EH (cell line): ENCODE results near the gene PFN1.

ENCODE experiments used
- DNase-seq: peaks from one replicate; pipeline ENCODE4 v3.0.0-alpha.2; 2015; ENCODE audit warnings: low read depth

Gene PFN1

DNA sequence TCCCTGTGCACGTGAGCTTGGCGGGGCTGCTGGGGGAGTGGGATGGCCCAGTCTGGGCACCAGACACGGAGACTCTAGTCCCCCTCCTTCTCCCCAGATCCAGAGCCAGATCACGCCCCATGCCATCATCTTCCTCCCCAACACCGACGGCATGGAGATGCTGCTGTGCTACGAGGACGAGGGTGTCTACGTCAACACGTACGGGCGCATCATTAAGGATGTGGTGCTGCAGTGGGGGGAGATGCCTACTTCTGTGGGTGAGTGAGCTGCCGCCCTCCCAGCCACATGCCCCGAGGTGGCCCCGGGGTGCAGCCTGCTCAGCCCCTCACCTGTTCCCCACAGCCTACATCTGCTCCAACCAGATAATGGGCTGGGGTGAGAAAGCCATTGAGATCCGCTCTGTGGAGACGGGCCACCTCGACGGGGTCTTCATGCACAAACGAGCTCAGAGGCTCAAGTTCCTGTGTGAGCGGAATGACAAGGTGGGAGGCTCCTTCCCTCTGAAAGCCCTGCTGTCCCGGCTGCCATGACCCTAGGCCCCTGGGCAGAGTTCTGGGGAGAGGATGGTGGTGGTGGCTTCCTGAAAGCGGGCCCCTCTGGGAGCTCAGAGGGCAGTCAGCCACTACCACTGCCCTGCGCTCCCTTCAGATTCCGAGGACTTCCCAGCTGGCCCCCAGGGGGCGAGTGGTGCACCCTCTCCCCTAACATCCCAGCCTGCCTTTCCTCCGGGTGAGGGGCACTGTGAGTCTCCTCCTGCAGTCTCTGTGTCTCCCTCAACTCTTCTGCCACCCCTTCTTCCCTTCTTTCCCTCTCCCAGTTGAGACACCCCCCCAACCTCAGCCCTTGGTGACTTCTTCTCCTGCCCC is 51.8 kb downstream of the PFN1 start:
- no peak for DNase-seq

DNA sequence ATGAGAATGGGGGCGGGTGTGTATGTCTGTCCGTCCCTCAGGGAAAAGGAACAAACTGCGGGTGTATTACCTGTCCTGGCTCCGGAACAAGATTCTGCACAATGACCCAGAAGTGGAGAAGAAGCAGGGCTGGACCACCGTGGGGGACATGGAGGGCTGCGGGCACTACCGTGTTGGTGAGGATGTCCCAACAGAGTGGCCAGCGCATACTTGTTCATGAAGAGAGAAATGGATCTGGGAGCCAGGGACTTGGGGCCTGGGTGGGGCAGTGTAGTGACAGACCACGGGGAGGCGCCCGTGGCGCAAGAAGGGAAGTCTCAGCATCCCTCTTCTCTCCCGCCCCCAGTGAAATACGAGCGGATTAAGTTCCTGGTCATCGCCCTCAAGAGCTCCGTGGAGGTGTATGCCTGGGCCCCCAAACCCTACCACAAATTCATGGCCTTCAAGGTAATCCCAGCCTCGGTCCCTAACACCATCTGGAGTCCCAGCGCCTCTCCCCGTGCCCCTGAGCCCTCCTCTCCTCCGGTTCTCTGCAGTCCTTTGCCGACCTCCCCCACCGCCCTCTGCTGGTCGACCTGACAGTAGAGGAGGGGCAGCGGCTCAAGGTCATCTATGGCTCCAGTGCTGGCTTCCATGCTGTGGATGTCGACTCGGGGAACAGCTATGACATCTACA is 52.5 kb downstream of the PFN1 start:
- DNase-seq = no peak
